PC-3 (cell line): ENCODE data around the gene PSAPL1. TPM values are rescaled to one million over a fixed set of nuclear protein-coding genes. Genes with fewer than 3 reads are reported as not detected.

Source experiments
- ATAC-seq: fragments of 200-7000 bp; cut with Tn5 transposase; 2 replicates; pipeline ENCODE4 v1.9.1; 2020; ENCODE audit warnings: mild to moderate bottlenecking, moderate library complexity
- BruUV-seq: library from RNA; stranded (reverse); fragments of 400-500 nt; replicated peaks from 2 replicates; lab custom pipeline; 2021; lab: Mats Ljungman, UMichigan
- CTCF ChIA-PET: fragments of 300-600 bp; sonication (Branson Sonifier 250); formaldehyde crosslinking; loops from one replicate; lab custom pipeline; 2022; ENCODE audit warnings: antibody characterized with exemption; lab: Charles Lee
- POLR2A ChIA-PET: fragments of 300-600 bp; sonication (Branson Sonifier 250); formaldehyde crosslinking; loops from one replicate; lab custom pipeline; 2022; ENCODE audit warnings: antibody characterized with exemption; ENCODE audit not compliant: unreplicated experiment; lab: Charles Lee
- DNase-seq: peaks from one replicate; pipeline ENCODE4 v3.0.0-alpha.2; 2015
- H2AFZ ChIP-seq: fragments of 300-600 bp; sonication (generic); 2 replicates; pipeline ENCODE4 v1.6.0; 2016; ENCODE audit warnings: antibody characterized with exemption, low read length
- H3F3A ChIP-seq: fragments of 300-600 bp; sonication (generic); one replicate; pipeline ENCODE4 v1.6.0; 2017; ENCODE audit warnings: antibody characterized with exemption, low read length, control low read depth, mild to moderate bottlenecking; ENCODE audit not compliant: unreplicated experiment
- H3K27ac ChIP-seq: fragments of 300-600 bp; sonication (generic); 2 replicates; pipeline ENCODE4 v1.5.1; 2016; ENCODE audit warnings: mild to moderate bottlenecking, low read length
- H3K27me3 ChIP-seq: fragments of 300-600 bp; sonication (generic); 2 replicates; pipeline ENCODE4 v1.6.1; 2016; ENCODE audit warnings: low read length, mixed read lengths
- H3K36me3 ChIP-seq: fragments of 300-600 bp; sonication (generic); 2 replicates; pipeline ENCODE4 v1.6.1; 2016; ENCODE audit warnings: low read depth, mixed run types, low read length, mixed read lengths
- H3K4me1 ChIP-seq: fragments of 300-600 bp; sonication (generic); 2 replicates; pipeline ENCODE4 v1.5.1; 2016; ENCODE audit warnings: low read length; ENCODE audit not compliant: insufficient read depth
- H3K4me2 ChIP-seq: fragments of 300-600 bp; sonication (generic); 2 replicates; pipeline ENCODE4 v1.6.0; 2016; ENCODE audit warnings: low read length
- H3K4me3 ChIP-seq: fragments of 300-600 bp; sonication (generic); 2 replicates; pipeline ENCODE4 v1.5.1; 2016; ENCODE audit warnings: mild to moderate bottlenecking, low read length, mixed read lengths
- H3K79me2 ChIP-seq: fragments of 300-600 bp; sonication (generic); 2 replicates; pipeline ENCODE4 v1.6.1; 2017; ENCODE audit warnings: low read length, mixed read lengths
- H3K9ac ChIP-seq: fragments of 300-600 bp; sonication (generic); 2 replicates; pipeline ENCODE4 v1.6.0; 2016; ENCODE audit warnings: mild to moderate bottlenecking, low read length
- H3K9me2 ChIP-seq: fragments of 300-600 bp; sonication (generic); replicated peaks from 2 replicates; pipeline ENCODE4 v1.6.1; 2016; ENCODE audit warnings: mixed run types, low read length, mixed read lengths
- H3K9me3 ChIP-seq: fragments of 300-600 bp; sonication (generic); 2 replicates; pipeline ENCODE4 v1.6.1; 2016; ENCODE audit warnings: low read length, mixed read lengths
- H4K20me1 ChIP-seq: fragments of 300-600 bp; sonication (generic); 2 replicates; pipeline ENCODE4 v1.6.1; 2016; ENCODE audit warnings: low read length, mixed read lengths
- CTCF ChIP-seq: fragments of 300-600 bp; sonication (generic); conservative IDR thresholded peaks from 2 replicates; pipeline ENCODE4 v1.5.1; 2017; ENCODE audit warnings: antibody characterized with exemption, low read depth, mild to moderate bottlenecking, low read length
- EZH2 ChIP-seq: fragments of 300-600 bp; sonication (generic); IDR thresholded peaks from one replicate; pipeline ENCODE4 v1.6.1; 2017; ENCODE audit warnings: antibody characterized with exemption, mild to moderate bottlenecking, low read length; ENCODE audit not compliant: unreplicated experiment
- EZH2phosphoT487 ChIP-seq: fragments of 300-600 bp; sonication (generic); IDR thresholded peaks from 2 replicates; pipeline ENCODE4 v1.6.1; 2018; ENCODE audit warnings: mild to moderate bottlenecking, antibody characterized with exemption, low read length, borderline replicate concordance
- intact Hi-C: fragments of 100-400 bp; cut with micrococcal nuclease; formaldehyde crosslinking; loops from 2 replicates; pipeline ENCODE4 v1.9.0; 2023
- total RNA-seq: library from RNA; depleted of rRNA; stranded (reverse); fragments of >200 nt; gene quantifications from 2 replicates; pipeline ENCODE4 v1.2.3, GENCODE V29; 2014

The PSAPL1 gene
- total RNA-seq, 1 experiment from 2014 or later = 0.15 TPM

GRCh38 chr4:7448036-7448435, 13.3 kb upstream of the PSAPL1 start:
- no peak for TF ChIP-seq CTCF
- no peak for TF ChIP-seq EZH2phosphoT487
- TF ChIP-seq EZH2 = no peak
- ChIA-PET POLR2A (no interaction called here), CTCF (no interaction called here)
- Histone ChIP-seq H4K20me1 (no peaks in the 10 kb centered on the region), H3K9me2 (no peaks in the 10 kb centered on the region), H3K36me3 (no peaks in the 10 kb centered on the region), H3K4me1 (no peaks in the 10 kb centered on the region), H3K27me3 (no peaks in the 10 kb centered on the region), H3K4me2 (no peak overlapping the region), H3K9ac (no peak overlapping the region), H3K9me3 (no peaks in the 10 kb centered on the region), H3F3A (no peaks in the 10 kb centered on the region), H3K27ac (no peak overlapping the region), H3K79me2 (no peaks in the 10 kb centered on the region), H3K4me3 (no peak overlapping the region), H2AFZ (no peak overlapping the region)
- DNase-seq = no peak
- no peak for ATAC-seq
- intact Hi-C loops = no loop called here
- BruUV-seq = no TSS peak

- H3K79me2 ChIP-seq = no peaks in the 10 kb centered on the region
- H3K4me2 ChIP-seq = no peak overlapping the region
- ChIA-PET CTCF (no interaction called here), POLR2A (no interaction called here)
- ATAC-seq (no peak), DNase-seq (no peak)
- no peak overlapping the region for H3K9ac ChIP-seq
- no peaks in the 10 kb centered on the region for H3F3A ChIP-seq
- no TSS peak for BruUV-seq
- no peaks in the 10 kb centered on the region for H4K20me1 ChIP-seq
- no peaks in the 10 kb centered on the region for H3K9me2 ChIP-seq
- H3K9me3 ChIP-seq = no peaks in the 10 kb centered on the region
- no peaks in the 10 kb centered on the region for H3K4me1 ChIP-seq
- H2AFZ ChIP-seq = no peak overlapping the region
- no peak overlapping the region for H3K27ac ChIP-seq
- no peak overlapping the region for H3K4me3 ChIP-seq
- TF ChIP-seq CTCF (no peak), EZH2 (no peak), EZH2phosphoT487 (no peak)
- H3K27me3 ChIP-seq = no peaks in the 10 kb centered on the region
- intact Hi-C loops = no loop called here
- no peaks in the 10 kb centered on the region for H3K36me3 ChIP-seq
These were observed 12.5 kb upstream of the PSAPL1 start for GRCh38 chr4:7447236-7447635.

GRCh38 chr4:7444731-7445130, 10.0 kb upstream of the PSAPL1 start:
- no peak for TF ChIP-seq CTCF
- no peak for TF ChIP-seq EZH2phosphoT487
- TF ChIP-seq EZH2 = no peak
- H3K36me3 ChIP-seq = no peaks in the 10 kb centered on the region
- no peaks in the 10 kb centered on the region for H3K9me2 ChIP-seq
- H4K20me1 ChIP-seq = no peaks in the 10 kb centered on the region
- ATAC-seq = no peak
- H2AFZ ChIP-seq = no peak overlapping the region
- H3K4me2 ChIP-seq = no peak overlapping the region
- DNase-seq = no peak
- H3F3A ChIP-seq = no peaks in the 10 kb centered on the region
- no peaks in the 10 kb centered on the region for H3K4me1 ChIP-seq
- H3K4me3 ChIP-seq = no peak overlapping the region
- no peak overlapping the region for H3K9ac ChIP-seq
- H3K27me3 ChIP-seq = no peaks in the 10 kb centered on the region
- intact Hi-C loops = no loop called here
- no peaks in the 10 kb centered on the region for H3K79me2 ChIP-seq
- no peaks in the 10 kb centered on the region for H3K9me3 ChIP-seq
- BruUV-seq = no TSS peak
- H3K27ac ChIP-seq = no peak overlapping the region
- POLR2A ChIA-PET = no interaction called here
- CTCF ChIA-PET = no interaction called here
